ENCODE data around the gene IGSF11. TPM values are rescaled to one million over a fixed set of nuclear protein-coding genes. Genes with fewer than 3 reads are reported as not detected.

Gene IGSF11
- total and polyA plus RNA-seq, 2 donors (not counting 1 experiment from before 2014, with no cell fraction given) = not detected

DNA sequence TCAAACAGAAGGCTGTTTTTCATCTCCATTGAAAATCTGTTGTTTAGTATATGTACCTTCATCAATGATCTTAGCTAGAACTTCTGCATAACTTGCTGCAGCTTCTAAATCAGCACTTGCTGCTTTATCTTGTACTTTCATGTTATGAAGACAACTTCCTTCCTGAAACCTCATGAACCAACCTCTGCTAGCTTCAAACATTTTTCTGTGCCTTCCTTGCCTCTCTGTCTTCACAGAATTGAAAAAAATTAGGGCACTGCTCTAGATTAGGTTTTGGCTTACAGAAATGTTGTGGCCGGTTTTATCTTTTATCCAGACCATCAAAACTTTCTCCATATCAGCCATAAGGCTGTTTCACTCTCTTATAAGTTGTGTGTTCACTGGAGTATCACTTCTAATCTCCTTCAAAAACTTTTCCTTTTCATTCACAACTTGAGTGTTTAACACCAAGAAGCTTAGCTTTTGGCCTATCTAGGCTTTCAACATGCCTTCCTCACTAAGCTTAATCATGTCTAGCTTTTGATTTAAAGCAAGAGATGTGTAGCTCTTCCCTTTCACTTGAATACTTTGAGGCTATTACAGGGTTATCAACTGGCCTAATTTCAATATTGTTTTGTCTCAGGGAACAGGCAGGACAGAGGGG is 78.6 kb downstream of the IGSF11 start:
- Histone ChIP-seq H3K27me3 (replicated peaks in 1 of 4; ENCODE audit: control extremely low read depth in 1 of 4, control insufficient read depth in 3 of 4, insufficient read depth in 4 of 4, low read length in 3 of 4) (no peaks in the 10 kb centered on the region), H4K20me1 (ENCODE audit: control insufficient read depth, insufficient read depth, low read length, poor library complexity, severe bottlenecking) (no peaks in the 10 kb centered on the region), H3K36me3 (replicated peaks in 1 of 2; ENCODE audit: control extremely low read depth in 1 of 2, control insufficient read depth in 1 of 2, extremely low read depth in 1 of 2, insufficient read depth in 2 of 2, low read length in 1 of 2) (no peaks in the 10 kb centered on the region), H3K4me3 (ENCODE audit: control extremely low read depth in 1 of 5, extremely low read depth in 1 of 5, insufficient read depth in 1 of 5, low read depth in 2 of 5, low read length in 4 of 5) (no peak overlapping the region), H3K27ac (ENCODE audit: low read length in 2 of 2) (no peak overlapping the region), H3K9me3 (ENCODE audit: control extremely low read depth in 1 of 3, control insufficient read depth in 2 of 3, insufficient read depth in 1 of 3, low read length in 2 of 3) (no peaks in the 10 kb centered on the region), H3K4me1 (ENCODE audit: control insufficient read depth in 2 of 2, insufficient read depth in 2 of 2, low read length in 2 of 2) (no peaks in the 10 kb centered on the region), H3K4me2 (replicated peaks; ENCODE audit: low read depth, low read length, poor library complexity, severe bottlenecking) (no peak overlapping the region), H3K79me2 (ENCODE audit: control insufficient read depth, insufficient read depth, low read length) (no peaks in the 10 kb centered on the region), H2AFZ (ENCODE audit: insufficient read depth, low read depth, low read length, poor library complexity, severe bottlenecking) (no peak overlapping the region), H3K9ac (ENCODE audit: low read length) (no peak overlapping the region)
- DNase-seq = no peak
- no peak overlapping the region for H3K27ac Mint-ChIP-seq
- no peaks in the 10 kb centered on the region for H3K9me3 Mint-ChIP-seq (ENCODE audit: insufficient read depth)
- CTCF ChIA-PET = no interaction called here
- no peaks in the 10 kb centered on the region for H3K4me1 Mint-ChIP-seq
- peaks cover 19% of the 10 kb centered on the region for H3K27me3 Mint-ChIP-seq
- POLR2A ChIA-PET = no interaction called here
- intact Hi-C loops (cut with micrococcal nuclease) = no loop called here
- TF ChIP-seq EZH2 (IDR thresholded peaks at IDR 0.05; ENCODE audit: borderline replicate concordance, insufficient read depth, low read depth, low read length, poor library complexity, severe bottlenecking) = no peak
- TF ChIP-seq, protein P1, sequence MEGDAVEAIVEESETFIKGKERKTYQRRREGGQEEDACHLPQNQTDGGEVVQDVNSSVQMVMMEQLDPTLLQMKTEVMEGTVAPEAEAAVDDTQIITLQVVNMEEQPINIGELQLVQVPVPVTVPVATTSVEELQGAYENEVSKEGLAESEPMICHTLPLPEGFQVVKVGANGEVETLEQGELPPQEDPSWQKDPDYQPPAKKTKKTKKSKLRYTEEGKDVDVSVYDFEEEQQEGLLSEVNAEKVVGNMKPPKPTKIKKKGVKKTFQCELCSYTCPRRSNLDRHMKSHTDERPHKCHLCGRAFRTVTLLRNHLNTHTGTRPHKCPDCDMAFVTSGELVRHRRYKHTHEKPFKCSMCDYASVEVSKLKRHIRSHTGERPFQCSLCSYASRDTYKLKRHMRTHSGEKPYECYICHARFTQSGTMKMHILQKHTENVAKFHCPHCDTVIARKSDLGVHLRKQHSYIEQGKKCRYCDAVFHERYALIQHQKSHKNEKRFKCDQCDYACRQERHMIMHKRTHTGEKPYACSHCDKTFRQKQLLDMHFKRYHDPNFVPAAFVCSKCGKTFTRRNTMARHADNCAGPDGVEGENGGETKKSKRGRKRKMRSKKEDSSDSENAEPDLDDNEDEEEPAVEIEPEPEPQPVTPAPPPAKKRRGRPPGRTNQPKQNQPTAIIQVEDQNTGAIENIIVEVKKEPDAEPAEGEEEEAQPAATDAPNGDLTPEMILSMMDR (IDR thresholded peaks at IDR 0.05) = no peak
- ATAC-seq (ENCODE audit: low read depth) = no peak
- WGBS (ENCODE audit: insufficient coverage) = no CpG with 5 or more reads among the region's 1 CpG
- no peak overlapping the region for H3K4me3 Mint-ChIP-seq

DNA sequence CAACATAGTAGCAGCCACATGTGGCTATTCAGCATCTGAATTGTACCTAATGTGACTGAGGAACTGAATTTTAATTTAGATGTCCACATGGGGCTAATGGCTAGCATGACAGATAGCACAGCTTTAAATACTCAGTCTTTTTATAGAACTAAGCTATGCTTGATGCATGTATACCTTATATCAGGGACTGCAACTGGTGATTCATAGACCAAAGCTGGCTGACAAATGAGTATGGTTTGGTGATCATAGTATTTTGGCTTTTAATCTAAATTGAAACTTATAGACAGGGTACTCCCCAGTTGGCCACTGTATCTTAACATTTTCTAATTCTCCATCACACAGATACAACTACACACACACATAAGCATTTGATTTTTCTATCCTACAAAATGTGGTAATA is 83.6 kb downstream of the IGSF11 start:
- intact Hi-C loops (cut with micrococcal nuclease) = no loop called here
- ChIA-PET CTCF (no interaction called here), POLR2A (no interaction called here)
- H4K20me1 ChIP-seq (ENCODE audit: control insufficient read depth, insufficient read depth, low read length, poor library complexity, severe bottlenecking) = no peaks in the 10 kb centered on the region
- no peak overlapping the region for H3K27ac ChIP-seq (ENCODE audit: low read length in 2 of 2)
- H3K4me3 Mint-ChIP-seq = no peak overlapping the region
- H3K36me3 ChIP-seq (replicated peaks in 1 of 2; ENCODE audit: control extremely low read depth in 1 of 2, control insufficient read depth in 1 of 2, extremely low read depth in 1 of 2, insufficient read depth in 2 of 2, low read length in 1 of 2) = no peaks in the 10 kb centered on the region
- TF ChIP-seq, protein P1 (IDR thresholded peaks at IDR 0.05) = no peak
- TF ChIP-seq EZH2 (IDR thresholded peaks at IDR 0.05; ENCODE audit: borderline replicate concordance, insufficient read depth, low read depth, low read length, poor library complexity, severe bottlenecking) = no peak
- H3K27me3 ChIP-seq (replicated peaks in 1 of 4; ENCODE audit: control extremely low read depth in 1 of 4, control insufficient read depth in 3 of 4, insufficient read depth in 4 of 4, low read length in 3 of 4) = no peaks in the 10 kb centered on the region
- H3K9me3 Mint-ChIP-seq (ENCODE audit: insufficient read depth) = no peaks in the 10 kb centered on the region
- no peaks in the 10 kb centered on the region for H3K4me1 Mint-ChIP-seq
- DNase-seq (no peak), ATAC-seq (ENCODE audit: low read depth) (no peak)
- H3K27ac Mint-ChIP-seq = no peak overlapping the region
- H2AFZ ChIP-seq (ENCODE audit: insufficient read depth, low read depth, low read length, poor library complexity, severe bottlenecking) = no peak overlapping the region
- no peaks in the 10 kb centered on the region for H3K4me1 ChIP-seq (ENCODE audit: control insufficient read depth in 2 of 2, insufficient read depth in 2 of 2, low read length in 2 of 2)
- no peaks in the 10 kb centered on the region for H3K9me3 ChIP-seq (ENCODE audit: control extremely low read depth in 1 of 3, control insufficient read depth in 2 of 3, insufficient read depth in 1 of 3, low read length in 2 of 3)
- H3K4me2 ChIP-seq (replicated peaks; ENCODE audit: low read depth, low read length, poor library complexity, severe bottlenecking) = no peak overlapping the region
- H3K27me3 Mint-ChIP-seq = peaks cover 9% of the 10 kb centered on the region
- no peak overlapping the region for H3K9ac ChIP-seq (ENCODE audit: low read length)
- no peak overlapping the region for H3K4me3 ChIP-seq (ENCODE audit: control extremely low read depth in 1 of 5, extremely low read depth in 1 of 5, insufficient read depth in 1 of 5, low read depth in 2 of 5, low read length in 4 of 5)
- H3K79me2 ChIP-seq (ENCODE audit: control insufficient read depth, insufficient read depth, low read length) = no peaks in the 10 kb centered on the region
